ENCODE data around the gene PLOD2.

- no peak for TF ChIP-seq VEZF1 (CRISPR knock-in tag; IDR thresholded peaks at IDR 0.05)
- no peak for TF ChIP-seq MYC (IDR thresholded peaks at IDR 0.05; ENCODE audit: low read depth, low read length)
- TF ChIP-seq MYC (CRISPR knock-in tag; IDR thresholded peaks at IDR 0.05; ENCODE audit: borderline replicate concordance, low read depth): no peak
- no peak for TF ChIP-seq CTCF (IDR thresholded peaks at IDR 0.05 in 2 of 3, conservative IDR thresholded peaks at IDR 0.05 in 1 of 3; ENCODE audit: insufficient read depth in 2 of 3, low read depth in 1 of 3, low read length in 3 of 3)
Observed at GRCh38 chr3:146115619-146116018, 45.4 kb downstream of the PLOD2 start.
